Measurements from ENCODE around the gene TMC6. TPM values are rescaled to one million over a fixed set of nuclear protein-coding genes. Genes with fewer than 3 reads are reported as not detected.

The TMC6 gene
- total and polyA plus RNA-seq, 2 of the 13 experiments (the other 11 are each of a cell fraction or from before 2014, with no cell fraction given), result 48.4 to 99.1 TPM

GRCh38 chr17:78105551-78105950, 23.0 kb downstream of the TMC6 start (continued):
- TF ChIP-seq ZNF646 (CRISPR knock-in tag; IDR thresholded peaks at IDR 0.05), result peak; percentile 81
- TF ChIP-seq TFE3 (CRISPR knock-in tag; IDR thresholded peaks at IDR 0.05), result no peak
- no peak for TF ChIP-seq ZFP37 (CRISPR knock-in tag; IDR thresholded peaks at IDR 0.05; ENCODE audit: borderline replicate concordance)
- no peak for TF ChIP-seq ZFP36 (IDR thresholded peaks at IDR 0.05; ENCODE audit: borderline replicate concordance, low read depth, low read length, partially characterized antibody)
- TF ChIP-seq POLR2G (IDR thresholded peaks at IDR 0.05; ENCODE audit: low read depth, low read length), result no peak
- TF ChIP-seq ATAD3A (CRISPR knock-in tag; IDR thresholded peaks at IDR 0.05), result no peak
- TF ChIP-seq ZNF329 (CRISPR knock-in tag; IDR thresholded peaks at IDR 0.05; ENCODE audit: low read depth), result no peak
- peak; percentile 64; the same call in 1 of the 2 replicates for TF ChIP-seq AHDC1 (CRISPR knock-in tag; IDR thresholded peaks at IDR 0.05; ENCODE audit: borderline replicate concordance)
- no peak for TF ChIP-seq ZBTB3 (CRISPR knock-in tag; IDR thresholded peaks at IDR 0.05; ENCODE audit: borderline replicate concordance, low read depth)
- no peak for TF ChIP-seq ZNF20 (CRISPR knock-in tag; IDR thresholded peaks at IDR 0.05)
- TF ChIP-seq SMAD1 (CRISPR knock-in tag; IDR thresholded peaks at IDR 0.05; ENCODE audit: borderline replicate concordance, low read depth), result no peak
- no peak for TF ChIP-seq POLR2AphosphoS2 (IDR thresholded peaks at IDR 0.05; ENCODE audit: low read depth, low read length)
- no peak for TF ChIP-seq MXD4 (CRISPR knock-in tag; IDR thresholded peaks at IDR 0.05)
- peak; percentile 72 for TF ChIP-seq PITX1 (CRISPR knock-in tag; IDR thresholded peaks at IDR 0.05)

Data from HepG2 (cell line).